ENCODE data around the gene SPATA31C2.
"Not testable (repeated sequence)": the region's sequence is repeated elsewhere in the genome, so short reads cannot be mapped to it uniquely, and the experiment has no call there.

SPATA31C2 gene

DNA sequence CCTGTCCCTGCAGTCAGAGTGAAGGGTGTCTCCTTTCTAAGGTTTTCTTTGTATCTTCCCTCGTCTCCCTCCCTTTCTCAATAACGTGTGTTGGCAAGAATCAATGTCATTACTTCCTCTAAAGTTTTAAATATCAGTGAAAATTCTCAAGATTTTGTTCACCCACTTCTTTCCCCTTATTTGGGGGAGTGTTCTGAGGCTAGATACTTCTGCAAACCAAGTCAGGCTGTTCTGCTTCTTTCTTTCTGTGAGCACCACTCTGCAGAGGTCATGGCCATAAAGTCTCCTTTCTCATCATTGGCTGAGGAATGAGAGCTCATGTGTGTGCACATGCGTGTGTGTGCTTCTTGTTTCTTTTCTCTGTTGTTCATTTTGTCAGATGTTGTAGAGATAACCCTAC is 26.6 kb upstream of the SPATA31C2 start:
- DNase-seq (ENCODE audit: low spot score) (no peak), ATAC-seq (ENCODE audit: low read depth) (no peak)
- no peak overlapping the region for H3K4me3 ChIP-seq (ENCODE audit: severe bottlenecking)
- H3K4me1 ChIP-seq (ENCODE audit: insufficient read depth, poor library complexity, severe bottlenecking): no peaks in the 10 kb centered on the region
- no peak overlapping the region for H3K27ac ChIP-seq (ENCODE audit: poor library complexity, severe bottlenecking)
- no peaks in the 10 kb centered on the region for H3K9me3 ChIP-seq (ENCODE audit: severe bottlenecking)
- TF ChIP-seq, protein P1, sequence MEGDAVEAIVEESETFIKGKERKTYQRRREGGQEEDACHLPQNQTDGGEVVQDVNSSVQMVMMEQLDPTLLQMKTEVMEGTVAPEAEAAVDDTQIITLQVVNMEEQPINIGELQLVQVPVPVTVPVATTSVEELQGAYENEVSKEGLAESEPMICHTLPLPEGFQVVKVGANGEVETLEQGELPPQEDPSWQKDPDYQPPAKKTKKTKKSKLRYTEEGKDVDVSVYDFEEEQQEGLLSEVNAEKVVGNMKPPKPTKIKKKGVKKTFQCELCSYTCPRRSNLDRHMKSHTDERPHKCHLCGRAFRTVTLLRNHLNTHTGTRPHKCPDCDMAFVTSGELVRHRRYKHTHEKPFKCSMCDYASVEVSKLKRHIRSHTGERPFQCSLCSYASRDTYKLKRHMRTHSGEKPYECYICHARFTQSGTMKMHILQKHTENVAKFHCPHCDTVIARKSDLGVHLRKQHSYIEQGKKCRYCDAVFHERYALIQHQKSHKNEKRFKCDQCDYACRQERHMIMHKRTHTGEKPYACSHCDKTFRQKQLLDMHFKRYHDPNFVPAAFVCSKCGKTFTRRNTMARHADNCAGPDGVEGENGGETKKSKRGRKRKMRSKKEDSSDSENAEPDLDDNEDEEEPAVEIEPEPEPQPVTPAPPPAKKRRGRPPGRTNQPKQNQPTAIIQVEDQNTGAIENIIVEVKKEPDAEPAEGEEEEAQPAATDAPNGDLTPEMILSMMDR (IDR thresholded peaks at IDR 0.05; ENCODE audit: poor library complexity, severe bottlenecking): no peak
- no peaks in the 10 kb centered on the region for H3K36me3 ChIP-seq (ENCODE audit: low read depth)
- H3K27me3 ChIP-seq (ENCODE audit: insufficient read depth, poor library complexity, severe bottlenecking): no peaks in the 10 kb centered on the region

DNA sequence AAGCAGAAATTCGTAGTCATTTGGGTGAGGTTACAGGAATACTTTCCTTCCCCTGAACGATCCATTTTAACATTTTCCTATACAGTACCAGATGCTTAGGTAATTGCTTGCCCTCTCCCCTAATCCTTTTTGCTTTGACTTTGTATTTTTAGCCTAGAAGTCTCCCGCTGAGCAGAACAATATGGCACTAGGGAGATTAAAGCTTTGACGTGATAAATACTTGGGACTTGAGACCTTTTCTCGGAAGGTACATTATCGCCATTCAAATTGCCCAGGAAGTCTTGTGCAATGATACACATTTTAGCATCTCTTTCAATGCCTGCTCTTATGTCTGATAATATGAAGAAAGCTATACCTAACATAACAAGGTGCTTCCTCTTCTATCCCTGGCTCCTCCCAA is 22.9 kb upstream of the SPATA31C2 start:
- no peaks in the 10 kb centered on the region for H3K9me3 ChIP-seq (ENCODE audit: severe bottlenecking)
- no peaks in the 10 kb centered on the region for H3K27me3 ChIP-seq (ENCODE audit: insufficient read depth, poor library complexity, severe bottlenecking)
- H3K36me3 ChIP-seq (ENCODE audit: low read depth): no peaks in the 10 kb centered on the region
- DNase-seq (ENCODE audit: low spot score): no peak
- no peak for ATAC-seq (ENCODE audit: low read depth)
- TF ChIP-seq, protein P1 (IDR thresholded peaks at IDR 0.05; ENCODE audit: poor library complexity, severe bottlenecking): no peak
- H3K27ac ChIP-seq (ENCODE audit: poor library complexity, severe bottlenecking): no peak overlapping the region
- no peak overlapping the region for H3K4me3 ChIP-seq (ENCODE audit: severe bottlenecking)
- H3K4me1 ChIP-seq (ENCODE audit: insufficient read depth, poor library complexity, severe bottlenecking): no peaks in the 10 kb centered on the region

DNA sequence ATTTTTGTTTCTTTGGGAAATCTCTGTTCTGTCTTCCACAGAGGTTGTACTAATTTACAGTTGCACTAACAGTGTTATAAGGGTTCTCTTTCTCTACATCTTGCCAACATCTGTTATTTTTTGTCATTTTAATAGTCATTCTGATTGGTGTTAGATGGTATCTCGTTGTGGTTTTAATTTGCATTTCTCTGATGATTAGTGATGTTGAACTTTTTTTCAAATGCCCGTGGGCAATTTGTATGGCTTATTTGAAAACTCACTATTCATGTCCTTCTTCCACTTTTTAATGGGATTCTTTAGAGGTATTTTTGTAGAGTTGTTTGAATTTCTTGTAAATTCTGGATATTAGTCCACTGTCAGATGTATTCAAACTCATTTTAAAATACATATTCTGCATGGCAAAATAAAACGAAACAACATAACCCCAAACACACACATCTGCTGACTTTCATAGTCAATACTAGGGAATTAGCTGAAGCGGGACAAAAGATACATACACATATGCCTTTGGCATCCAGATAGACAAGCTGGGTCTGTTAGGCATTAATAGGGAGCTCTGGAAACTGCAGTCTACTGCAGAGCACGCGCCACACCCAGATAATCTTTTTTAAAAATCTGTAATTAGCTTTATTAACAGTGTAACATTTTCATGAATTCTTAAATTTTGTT is 5.8 kb upstream of the SPATA31C2 start:
- peaks cover 27% of the 10 kb centered on the region for H3K27me3 ChIP-seq (ENCODE audit: insufficient read depth, poor library complexity, severe bottlenecking)
- no peak overlapping the region for H3K4me3 ChIP-seq (ENCODE audit: severe bottlenecking)
- H3K9me3 ChIP-seq (ENCODE audit: severe bottlenecking): no peaks in the 10 kb centered on the region
- no peaks in the 10 kb centered on the region for H3K4me1 ChIP-seq (ENCODE audit: insufficient read depth, poor library complexity, severe bottlenecking)
- H3K27ac ChIP-seq (ENCODE audit: poor library complexity, severe bottlenecking): no peak overlapping the region
- no peaks in the 10 kb centered on the region for H3K36me3 ChIP-seq (ENCODE audit: low read depth)
- no peak for ATAC-seq (ENCODE audit: low read depth)
- TF ChIP-seq, protein P1 (IDR thresholded peaks at IDR 0.05; ENCODE audit: poor library complexity, severe bottlenecking): no peak
- no peak for DNase-seq (ENCODE audit: low spot score)

DNA sequence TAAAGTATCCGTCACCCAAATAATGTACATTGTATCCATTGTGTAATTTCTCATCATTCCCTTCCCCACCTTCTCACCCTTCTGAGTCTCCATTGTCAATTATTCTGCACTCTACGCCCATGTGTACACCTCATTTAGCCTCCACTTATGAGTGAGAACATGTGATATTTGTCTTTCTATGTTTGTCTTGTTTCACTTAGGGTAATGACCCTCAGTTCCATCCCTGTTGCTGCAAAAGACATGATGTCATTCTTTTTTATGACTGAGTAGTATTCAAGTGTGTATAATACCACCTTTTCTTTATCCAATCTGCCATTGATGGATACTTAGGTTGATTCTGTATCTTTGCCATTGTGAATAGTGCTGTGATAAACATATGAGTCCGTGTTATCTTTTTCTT is 4.9 kb upstream of the SPATA31C2 start:
- H3K4me3 ChIP-seq (ENCODE audit: severe bottlenecking): no peak overlapping the region
- no peaks in the 10 kb centered on the region for H3K36me3 ChIP-seq (ENCODE audit: low read depth)
- DNase-seq (ENCODE audit: low spot score): no peak
- ATAC-seq (ENCODE audit: low read depth): no peak
- TF ChIP-seq, protein P1 (IDR thresholded peaks at IDR 0.05; ENCODE audit: poor library complexity, severe bottlenecking): no peak
- H3K4me1 ChIP-seq (ENCODE audit: insufficient read depth, poor library complexity, severe bottlenecking): no peaks in the 10 kb centered on the region
- H3K9me3 ChIP-seq (ENCODE audit: severe bottlenecking): no peaks in the 10 kb centered on the region
- H3K27ac ChIP-seq (ENCODE audit: poor library complexity, severe bottlenecking): no peak overlapping the region
- peaks cover 27% of the 10 kb centered on the region for H3K27me3 ChIP-seq (ENCODE audit: insufficient read depth, poor library complexity, severe bottlenecking)

DNA sequence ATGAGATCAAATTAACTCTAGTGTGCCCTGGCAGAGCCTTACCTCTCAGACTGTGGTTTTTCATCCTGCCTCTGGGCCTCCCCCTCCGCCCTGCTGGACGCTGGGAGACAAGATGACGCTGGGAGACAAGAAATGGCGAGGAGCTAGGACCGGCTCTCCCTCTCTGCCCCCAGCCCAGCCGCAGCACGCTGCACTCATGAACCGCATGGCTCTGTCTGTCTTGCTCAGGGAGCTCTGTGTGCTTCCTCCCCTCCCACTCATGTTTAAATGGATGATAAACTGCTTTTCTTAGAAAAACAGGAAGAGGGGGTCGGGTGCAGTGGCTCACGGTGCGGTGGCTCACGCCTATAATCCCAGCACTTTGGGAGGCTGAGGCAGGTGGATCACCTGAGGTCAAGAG is 4.7 kb downstream of the SPATA31C2 start:
- H3K4me1 ChIP-seq (ENCODE audit: insufficient read depth, poor library complexity, severe bottlenecking); DNase-seq (ENCODE audit: low spot score); ATAC-seq (ENCODE audit: low read depth); H3K27ac ChIP-seq (ENCODE audit: poor library complexity, severe bottlenecking); H3K36me3 ChIP-seq (ENCODE audit: low read depth); H3K9me3 ChIP-seq (ENCODE audit: severe bottlenecking); H3K27me3 ChIP-seq (ENCODE audit: insufficient read depth, poor library complexity, severe bottlenecking); H3K4me3 ChIP-seq (ENCODE audit: severe bottlenecking): not testable (repeated sequence)

DNA sequence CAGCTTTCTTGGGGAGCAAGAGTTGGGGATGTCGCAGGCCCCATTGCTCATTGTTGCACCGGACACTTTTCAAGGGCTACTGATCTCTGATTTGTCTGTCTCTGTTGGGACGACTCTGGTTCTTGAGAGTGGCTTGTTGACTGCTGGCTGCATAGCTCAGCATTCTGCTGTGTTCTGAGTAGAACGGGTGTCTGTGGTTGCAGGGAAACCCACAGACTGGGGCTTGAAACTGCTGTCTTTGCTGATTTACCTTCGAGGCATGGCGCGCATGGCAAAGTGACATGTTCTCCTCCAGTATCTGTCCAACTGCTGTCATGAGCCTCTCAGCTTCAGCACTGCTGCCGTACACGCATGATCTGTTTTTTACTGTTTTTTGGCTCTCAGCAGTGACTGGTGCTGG is 8.7 kb downstream of the SPATA31C2 start:
- not testable (repeated sequence) for H3K9me3 ChIP-seq (ENCODE audit: severe bottlenecking); H3K27me3 ChIP-seq (ENCODE audit: insufficient read depth, poor library complexity, severe bottlenecking); H3K27ac ChIP-seq (ENCODE audit: poor library complexity, severe bottlenecking); DNase-seq (ENCODE audit: low spot score); H3K4me3 ChIP-seq (ENCODE audit: severe bottlenecking); H3K4me1 ChIP-seq (ENCODE audit: insufficient read depth, poor library complexity, severe bottlenecking); H3K36me3 ChIP-seq (ENCODE audit: low read depth); ATAC-seq (ENCODE audit: low read depth)

DNA sequence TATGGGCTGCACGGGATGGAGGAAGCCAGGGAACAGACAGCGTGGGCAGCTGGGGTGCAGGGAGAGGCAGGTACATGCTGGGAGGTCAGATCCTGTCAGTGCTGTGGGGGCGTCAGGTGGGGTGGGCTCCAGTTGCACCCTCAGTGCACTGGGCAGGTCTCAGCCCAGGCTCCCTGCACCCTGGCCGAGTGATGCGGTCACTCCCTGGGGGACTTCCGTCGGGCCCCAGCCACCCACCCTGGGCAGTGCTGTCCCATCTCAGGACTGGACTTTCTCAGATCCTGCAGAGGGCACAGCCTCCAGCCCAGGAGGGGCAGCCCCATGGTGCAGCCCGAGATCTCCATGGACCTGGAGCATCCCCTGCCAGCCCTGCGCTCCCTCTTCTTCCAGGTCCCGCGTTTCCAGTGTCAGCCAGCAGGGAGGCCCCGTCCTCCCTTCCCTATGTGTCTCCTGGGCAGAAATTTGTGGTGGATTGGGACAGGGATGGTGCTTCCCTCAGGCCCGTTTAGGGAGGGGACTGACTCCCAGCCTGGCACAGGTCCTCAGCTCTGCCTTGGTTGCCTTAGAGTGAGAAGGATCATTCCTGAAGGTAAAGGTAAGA is 10.5 kb downstream of the SPATA31C2 start:
- not testable (repeated sequence) for ATAC-seq (ENCODE audit: low read depth); H3K4me3 ChIP-seq (ENCODE audit: severe bottlenecking); H3K9me3 ChIP-seq (ENCODE audit: severe bottlenecking); H3K27ac ChIP-seq (ENCODE audit: poor library complexity, severe bottlenecking); H3K36me3 ChIP-seq (ENCODE audit: low read depth); H3K27me3 ChIP-seq (ENCODE audit: insufficient read depth, poor library complexity, severe bottlenecking); H3K4me1 ChIP-seq (ENCODE audit: insufficient read depth, poor library complexity, severe bottlenecking); DNase-seq (ENCODE audit: low spot score)

DNA sequence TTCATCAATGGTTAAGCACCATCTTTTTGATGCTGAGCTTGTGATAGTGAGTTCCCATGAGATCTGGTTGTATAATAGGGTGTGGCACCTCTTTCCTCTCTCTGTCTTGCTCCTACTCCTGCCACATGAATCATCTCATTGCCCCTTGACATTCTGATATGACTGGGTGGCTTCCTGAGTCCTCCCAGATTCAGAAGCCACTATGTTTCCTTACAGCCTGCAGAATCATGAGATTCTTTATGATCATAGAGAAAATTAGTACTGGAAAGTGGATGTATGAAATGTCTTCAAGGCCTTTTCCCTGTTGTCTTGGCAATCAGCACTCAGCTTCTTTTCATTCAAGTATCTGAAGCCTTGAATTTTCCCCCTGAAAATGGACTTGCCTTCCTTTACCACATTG is 14.9 kb downstream of the SPATA31C2 start:
- DNase-seq (ENCODE audit: low spot score); H3K9me3 ChIP-seq (ENCODE audit: severe bottlenecking); H3K4me3 ChIP-seq (ENCODE audit: severe bottlenecking); H3K27me3 ChIP-seq (ENCODE audit: insufficient read depth, poor library complexity, severe bottlenecking); H3K4me1 ChIP-seq (ENCODE audit: insufficient read depth, poor library complexity, severe bottlenecking); ATAC-seq (ENCODE audit: low read depth); H3K36me3 ChIP-seq (ENCODE audit: low read depth); H3K27ac ChIP-seq (ENCODE audit: poor library complexity, severe bottlenecking): not testable (repeated sequence)
